Keratinocyte (primary cell): ENCODE data around the gene RRAGD.

Experiments
- CTCF ChIP-seq, 3 experiments: IDR thresholded peaks in 1 of 3; conservative IDR thresholded peaks in 1 of 3; optimal IDR thresholded peaks in 1 of 3; 2 replicates in 2 of 3; 3 replicates in 1 of 3; pipeline versions ENCODE3 to v1.5.1; 2011; ENCODE audit warnings: low read length in 3 of 3, mild to moderate bottlenecking in 3 of 3, moderate library complexity in 2 of 3, control low read depth in 1 of 3, inconsistent platforms in 1 of 3; ENCODE audit not compliant: insufficient read depth in 2 of 3; ENCODE audit errors: extremely low read depth in 1 of 3
- EZH2 ChIP-seq: IDR thresholded peaks from one replicate; pipeline ENCODE4 v1.6.1; 2012; ENCODE audit warnings: inconsistent platforms, mild to moderate bottlenecking, low read length, moderate library complexity

GRCh38 chr6:89314692-89315091 is 97.4 kb downstream of the RRAGD start:
- TF ChIP-seq CTCF (optimal IDR thresholded peaks at IDR 0.05 in 1 of 3, IDR thresholded peaks at IDR 0.05 in 1 of 3, conservative IDR thresholded peaks at IDR 0.05 in 1 of 3; ENCODE audit: extremely low read depth in 1 of 3, insufficient read depth in 2 of 3, low read length in 3 of 3) = no peak
- no peak for TF ChIP-seq EZH2
